Measurements from ENCODE around the gene RALGPS1. TPM values are rescaled to one million over a fixed set of nuclear protein-coding genes. Genes with fewer than 3 reads are reported as not detected.

The RALGPS1 gene
- total and polyA plus RNA-seq, 2 donors (not counting 1 experiment from before 2014, with no cell fraction given): 2.0 to 5.9 TPM

GRCh38 chr9:127088724-127089615, 174.4 kb downstream of the RALGPS1 start:
- Histone ChIP-seq H3K9me3 (ENCODE audit: control insufficient read depth, insufficient read depth, low read depth, low read length) (no peaks in the 10 kb centered on the region), H3K4me3 (replicated peaks in 1 of 4; ENCODE audit: control extremely low read depth in 1 of 4, insufficient read depth in 1 of 4, low read depth in 3 of 4, low read length in 4 of 4) (no peak overlapping the region), H3K79me2 (ENCODE audit: control insufficient read depth, insufficient read depth, low read length) (no peaks in the 10 kb centered on the region), H3K9ac (ENCODE audit: insufficient read depth, low read length) (no peak overlapping the region), H2AFZ (ENCODE audit: low read length) (no peak overlapping the region), H3K36me3 (ENCODE audit: control insufficient read depth, insufficient read depth, low read length) (peaks cover 16% of the 10 kb centered on the region), H3K4me1 (ENCODE audit: control insufficient read depth, extremely low read depth, insufficient read depth, low read length) (no peaks in the 10 kb centered on the region), H3K27me3 (ENCODE audit: control insufficient read depth, insufficient read depth, low read length) (no peaks in the 10 kb centered on the region), H4K20me1 (ENCODE audit: control insufficient read depth, extremely low read depth, insufficient read depth, low read length) (no peaks in the 10 kb centered on the region), H3K4me2 (ENCODE audit: extremely low read depth, insufficient read depth, low read length) (no peak overlapping the region), H3K27ac (ENCODE audit: insufficient read depth, low read length) (no peak overlapping the region)
- TF ChIP-seq EZH2 (IDR thresholded peaks at IDR 0.05; ENCODE audit: low read length, missing control alignments) (no peak), CTCF (conservative IDR thresholded peaks at IDR 0.05 in 1 of 2, IDR thresholded peaks at IDR 0.05 in 1 of 2; ENCODE audit: low read depth in 1 of 2, low read length in 2 of 2) (no peak)
- no peak for DNase-seq (ENCODE audit: low read depth in 2 of 2)

- Histone ChIP-seq H3K79me2 (ENCODE audit: control insufficient read depth, insufficient read depth, low read length) (no peaks in the 10 kb centered on the region), H3K4me3 (replicated peaks in 1 of 4; ENCODE audit: control extremely low read depth in 1 of 4, insufficient read depth in 1 of 4, low read depth in 3 of 4, low read length in 4 of 4) (no peak overlapping the region), H3K4me1 (ENCODE audit: control insufficient read depth, extremely low read depth, insufficient read depth, low read length) (no peaks in the 10 kb centered on the region), H3K36me3 (ENCODE audit: control insufficient read depth, insufficient read depth, low read length) (peaks cover 16% of the 10 kb centered on the region), H3K4me2 (ENCODE audit: extremely low read depth, insufficient read depth, low read length) (no peak overlapping the region), H3K27ac (ENCODE audit: insufficient read depth, low read length) (no peak overlapping the region), H4K20me1 (ENCODE audit: control insufficient read depth, extremely low read depth, insufficient read depth, low read length) (no peaks in the 10 kb centered on the region), H3K9me3 (ENCODE audit: control insufficient read depth, insufficient read depth, low read depth, low read length) (no peaks in the 10 kb centered on the region), H3K9ac (ENCODE audit: insufficient read depth, low read length) (no peak overlapping the region), H3K27me3 (ENCODE audit: control insufficient read depth, insufficient read depth, low read length) (no peaks in the 10 kb centered on the region), H2AFZ (ENCODE audit: low read length) (no peak overlapping the region)
- no peak for TF ChIP-seq EZH2 (IDR thresholded peaks at IDR 0.05; ENCODE audit: low read length, missing control alignments)
- no peak for TF ChIP-seq CTCF (conservative IDR thresholded peaks at IDR 0.05 in 1 of 2, IDR thresholded peaks at IDR 0.05 in 1 of 2; ENCODE audit: low read depth in 1 of 2, low read length in 2 of 2)
- DNase-seq (ENCODE audit: low read depth in 2 of 2): no peak
Measured at GRCh38 chr9:127089631-127090081, 175.1 kb downstream of the RALGPS1 start.

GRCh38 chr9:127090341-127090985, 175.9 kb downstream of the RALGPS1 start:
- Histone ChIP-seq H3K9ac (ENCODE audit: insufficient read depth, low read length) (no peak overlapping the region), H3K9me3 (ENCODE audit: control insufficient read depth, insufficient read depth, low read depth, low read length) (no peaks in the 10 kb centered on the region), H4K20me1 (ENCODE audit: control insufficient read depth, extremely low read depth, insufficient read depth, low read length) (no peaks in the 10 kb centered on the region), H3K4me2 (ENCODE audit: extremely low read depth, insufficient read depth, low read length) (no peak overlapping the region), H3K27ac (ENCODE audit: insufficient read depth, low read length) (no peak overlapping the region), H3K4me1 (ENCODE audit: control insufficient read depth, extremely low read depth, insufficient read depth, low read length) (no peaks in the 10 kb centered on the region), H3K79me2 (ENCODE audit: control insufficient read depth, insufficient read depth, low read length) (no peaks in the 10 kb centered on the region), H3K4me3 (replicated peaks in 1 of 4; ENCODE audit: control extremely low read depth in 1 of 4, insufficient read depth in 1 of 4, low read depth in 3 of 4, low read length in 4 of 4) (no peak overlapping the region), H3K27me3 (ENCODE audit: control insufficient read depth, insufficient read depth, low read length) (no peaks in the 10 kb centered on the region), H3K36me3 (ENCODE audit: control insufficient read depth, insufficient read depth, low read length) (peaks cover 16% of the 10 kb centered on the region), H2AFZ (ENCODE audit: low read length) (no peak overlapping the region)
- no peak for TF ChIP-seq EZH2 (IDR thresholded peaks at IDR 0.05; ENCODE audit: low read length, missing control alignments)
- no peak for TF ChIP-seq CTCF (conservative IDR thresholded peaks at IDR 0.05 in 1 of 2, IDR thresholded peaks at IDR 0.05 in 1 of 2; ENCODE audit: low read depth in 1 of 2, low read length in 2 of 2)
- no peak for DNase-seq (ENCODE audit: low read depth in 2 of 2)

Measured in fibroblast of lung (primary cell).